HG02884 (cell line): ENCODE measurements around the gene PRKAB1.
"Not testable (repeated sequence)": the region's sequence is repeated elsewhere in the genome, so short reads cannot be mapped to it uniquely, and the experiment has no call there.

Experiments used
- ATAC-seq: cut with Tn5 transposase; IDR thresholded peaks from one replicate; pipeline ENCODE4 v1.9.1; 2021; ENCODE audit warnings: mild to moderate bottlenecking, moderate library complexity; ENCODE audit not compliant: unreplicated experiment

Gene PRKAB1

GRCh38 chr12:119667577-119668323 lies at the start of gene PRKAB1:
Gene PRKAB1 (plus strand): TSS chr12:119668133. CDS start chr12:119668245, 112 bp downstream.
- ATAC-seq, result peak; percentile 90

DNA sequence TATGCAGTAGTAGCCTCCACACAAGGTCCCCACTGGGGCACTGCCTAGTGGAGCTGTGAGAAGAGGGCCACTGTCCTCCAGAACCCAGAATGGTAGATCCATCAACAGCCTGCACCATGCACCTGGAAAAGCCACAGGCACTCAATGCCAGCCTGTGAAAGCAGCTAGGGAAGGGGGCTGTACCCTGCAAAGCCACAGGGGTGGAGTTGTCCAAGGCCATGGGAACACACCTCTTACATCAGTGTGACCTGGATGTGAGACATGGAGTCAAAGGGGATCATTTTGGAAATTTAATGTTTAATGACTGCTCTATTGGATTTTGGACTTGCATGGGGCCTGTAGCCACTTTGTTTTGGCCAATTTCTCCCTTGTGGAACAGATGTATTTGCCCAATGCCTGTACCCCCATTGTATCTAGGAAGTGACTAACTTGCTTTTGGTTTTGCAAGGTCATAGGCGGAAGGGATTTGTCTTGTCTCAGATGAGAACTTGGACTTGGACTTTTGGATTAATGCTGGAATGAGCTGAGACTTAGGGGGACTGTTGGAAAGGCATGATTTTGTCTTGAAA lies 49.5 kb upstream of the PRKAB1 start:
- not testable (repeated sequence) for ATAC-seq

DNA sequence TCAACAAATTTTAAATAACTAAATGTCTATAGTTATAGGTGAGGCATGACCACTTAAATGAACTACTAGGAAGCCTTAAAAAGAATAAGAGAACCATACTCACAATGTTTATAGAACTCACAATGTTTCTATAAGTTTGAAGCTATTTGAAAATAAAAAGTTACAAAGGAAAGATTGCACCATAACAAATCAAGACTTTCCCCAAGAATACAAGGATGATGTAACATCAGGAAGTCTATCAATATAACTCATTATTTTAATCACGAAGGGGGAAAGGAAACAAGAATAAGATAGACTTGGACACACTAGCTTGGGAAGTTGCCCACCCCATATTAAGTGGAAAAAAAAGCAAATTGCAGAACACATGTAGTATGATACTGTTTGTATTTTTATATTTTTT lies 47.4 kb upstream of the PRKAB1 start:
- ATAC-seq, result no peak

DNA sequence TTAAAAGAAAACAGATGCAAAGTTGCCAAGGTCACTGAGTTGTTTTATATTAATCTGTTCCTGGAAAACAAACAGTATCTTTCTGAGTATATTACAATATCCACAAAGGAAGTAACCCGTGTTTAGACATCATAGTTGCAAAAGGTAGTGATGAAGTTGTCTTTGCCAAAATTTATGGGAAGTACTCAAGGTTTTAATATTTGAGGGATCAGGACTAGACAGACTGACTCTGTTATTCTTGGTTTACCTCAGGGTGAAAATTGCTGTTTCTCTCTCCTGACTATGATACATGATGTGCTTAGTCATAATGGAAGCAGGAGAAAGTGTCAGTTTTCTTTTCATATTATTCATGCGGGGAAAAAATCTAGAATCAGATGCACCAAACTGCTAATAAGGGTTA lies 46.1 kb upstream of the PRKAB1 start:
- no peak for ATAC-seq

- no peak for ATAC-seq
Observed at GRCh38 chr12:119624966-119625365, 43.0 kb upstream of the PRKAB1 start.

DNA sequence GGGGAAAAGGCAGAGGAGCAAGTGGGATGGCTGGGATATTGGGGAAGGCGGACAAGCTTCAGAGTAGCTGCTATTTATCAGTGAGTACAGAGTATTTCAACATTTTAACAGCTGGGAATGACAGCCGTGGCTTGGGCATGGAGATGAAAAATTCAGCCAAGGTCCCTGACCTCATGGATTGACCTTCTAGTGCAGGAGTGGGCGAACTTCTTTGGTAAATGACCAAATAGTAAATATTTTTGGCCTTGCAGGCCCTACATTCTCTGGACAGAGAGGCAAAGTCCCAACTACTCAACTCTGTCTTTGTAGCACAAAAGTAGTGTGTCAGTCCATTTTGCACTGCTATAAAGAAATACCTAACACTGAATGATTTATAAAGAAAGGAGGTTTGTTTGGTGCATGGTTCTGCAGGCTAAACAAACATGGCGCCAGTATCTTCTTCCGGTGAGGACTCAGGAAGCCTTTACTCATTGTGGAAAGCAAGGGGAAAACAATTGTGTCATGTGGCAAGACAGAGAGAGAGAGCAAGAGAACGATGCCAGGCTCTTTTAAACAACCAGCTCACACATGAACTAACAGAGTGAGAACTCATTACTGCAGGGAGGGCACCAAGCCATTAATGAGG lies 40.8 kb upstream of the PRKAB1 start:
- no peak for ATAC-seq

GRCh38 chr12:119627686-119628085 lies 40.2 kb upstream of the PRKAB1 start:
- no peak for ATAC-seq

DNA sequence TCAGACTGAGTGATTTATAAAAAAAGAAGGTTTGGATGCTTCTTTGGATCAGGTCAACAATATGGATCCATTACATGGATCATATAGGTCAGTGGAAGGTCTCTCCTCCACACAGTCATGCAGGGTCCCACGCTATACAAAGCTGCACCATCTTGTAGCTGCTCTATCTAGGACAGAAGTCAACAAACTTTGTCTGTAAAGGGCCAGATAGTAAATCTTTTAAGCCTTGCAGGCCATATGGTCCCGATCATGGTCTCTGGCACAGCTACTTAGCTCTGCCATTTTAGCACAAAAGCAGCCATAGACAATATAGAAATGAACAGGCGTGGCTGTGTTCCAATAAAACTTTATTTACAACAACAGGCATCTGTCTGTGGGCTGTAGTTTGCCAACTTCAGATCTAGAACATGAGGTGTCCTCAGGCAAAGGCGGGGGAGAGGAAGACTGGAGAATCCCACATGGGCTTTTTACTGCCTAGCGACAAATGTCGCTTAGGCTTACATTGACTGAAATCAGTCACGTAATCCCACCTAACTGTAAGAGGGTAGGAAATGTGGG lies 37.6 kb upstream of the PRKAB1 start:
- ATAC-seq, result no peak

DNA sequence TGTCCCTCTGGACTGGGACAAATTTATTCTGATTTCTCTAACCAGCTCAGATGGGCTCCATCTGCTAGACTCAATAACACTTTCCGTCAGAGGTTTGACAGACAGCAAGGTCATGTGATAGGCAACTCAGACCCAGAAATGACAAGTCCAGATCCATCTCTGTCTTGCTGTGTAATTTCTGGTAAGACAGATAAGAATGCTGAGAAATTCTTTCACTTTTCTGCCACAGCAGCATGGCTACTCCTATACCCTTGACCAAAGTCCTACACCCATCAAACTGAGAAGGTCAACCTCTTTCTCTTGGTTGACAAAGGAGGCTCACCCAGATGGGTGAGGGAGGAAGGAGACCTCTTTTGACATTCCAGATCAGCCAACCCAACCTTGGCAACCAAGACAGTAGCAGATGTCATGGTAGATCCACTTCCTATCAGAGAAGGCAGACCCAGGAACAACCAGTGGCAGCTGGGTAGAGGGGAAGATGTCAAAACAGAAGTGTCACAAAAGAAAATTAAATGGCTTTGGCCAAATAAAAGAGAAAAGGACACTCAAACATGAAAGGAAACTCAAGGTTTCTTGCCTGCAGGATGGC lies 36.9 kb upstream of the PRKAB1 start:
- no peak for ATAC-seq

- no peak for ATAC-seq
Observed at GRCh38 chr12:119631930-119632678, 35.8 kb upstream of the PRKAB1 start.

DNA sequence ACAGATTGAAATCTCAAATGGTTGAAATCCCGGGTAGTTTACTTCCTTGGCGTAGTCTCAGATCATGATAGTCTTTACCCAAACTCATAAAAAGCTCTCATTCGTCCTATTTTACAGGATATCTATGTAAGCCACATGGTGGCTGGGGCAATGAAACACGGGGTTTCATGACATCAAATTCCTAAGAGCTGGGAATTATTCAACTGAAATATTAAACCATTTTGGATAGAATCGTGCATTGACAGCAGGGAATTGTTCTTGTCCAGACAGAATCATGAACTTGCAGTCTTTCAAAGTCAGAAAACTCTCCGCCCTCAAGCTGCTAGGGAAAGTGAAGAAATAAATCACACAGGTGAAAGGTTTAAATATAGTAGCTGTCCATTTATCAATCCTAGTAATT lies 33.2 kb upstream of the PRKAB1 start:
- no peak for ATAC-seq

- no peak for ATAC-seq
Observed at GRCh38 chr12:119642986-119643385, 24.9 kb upstream of the PRKAB1 start.

DNA sequence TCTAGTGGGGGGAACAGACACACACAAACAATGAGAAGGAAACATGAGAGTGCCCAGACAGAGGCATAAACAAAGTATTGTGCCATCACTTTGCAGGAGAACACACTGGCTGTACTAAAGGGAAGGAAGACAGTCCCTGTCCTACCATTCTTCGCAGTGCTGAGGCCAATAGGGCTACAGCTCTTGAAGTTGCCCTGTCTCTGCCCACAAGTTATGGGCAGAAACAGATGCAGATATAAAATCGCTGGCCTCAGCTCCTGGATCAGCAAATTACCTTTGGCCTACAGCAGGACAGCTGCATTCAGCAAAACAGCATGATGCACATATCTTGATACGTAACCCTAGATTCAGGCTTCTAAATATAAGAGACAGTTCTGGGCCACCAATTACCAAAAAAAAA lies 23.0 kb upstream of the PRKAB1 start:
- no peak for ATAC-seq

GRCh38 chr12:119645535-119646059 lies 22.3 kb upstream of the PRKAB1 start:
- no peak for ATAC-seq

DNA sequence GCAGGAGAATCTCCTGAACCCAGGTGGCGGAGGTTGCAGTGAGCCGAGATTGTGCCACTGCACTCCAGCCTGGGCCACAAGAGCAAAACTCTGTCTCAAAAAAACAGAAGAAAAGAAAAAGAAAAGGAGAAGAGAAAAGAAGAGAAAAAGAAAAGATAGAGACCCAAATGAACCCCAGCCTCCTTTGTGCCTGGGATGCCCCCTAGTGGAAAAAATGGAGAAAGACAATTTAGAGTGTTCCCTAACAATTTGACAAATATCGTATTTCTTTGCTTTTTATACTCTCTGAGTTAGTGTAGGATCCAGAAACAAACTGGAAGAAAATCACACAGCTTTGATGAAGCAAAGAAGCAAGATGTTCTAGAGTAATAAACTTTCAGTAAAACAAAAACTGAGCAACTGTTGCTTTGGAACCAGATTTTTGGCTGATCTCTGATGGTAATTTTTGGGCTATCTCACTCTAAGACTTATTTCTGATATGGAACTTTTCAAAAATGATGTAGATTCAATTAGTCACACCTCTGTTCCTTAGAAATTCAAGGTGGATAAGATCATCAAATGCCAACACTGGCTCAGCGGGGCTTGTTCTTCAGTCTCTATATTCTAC lies 18.6 kb upstream of the PRKAB1 start:
- ATAC-seq, result no peak

GRCh38 chr12:119652665-119653064 lies 15.3 kb upstream of the PRKAB1 start:
- no peak for ATAC-seq

DNA sequence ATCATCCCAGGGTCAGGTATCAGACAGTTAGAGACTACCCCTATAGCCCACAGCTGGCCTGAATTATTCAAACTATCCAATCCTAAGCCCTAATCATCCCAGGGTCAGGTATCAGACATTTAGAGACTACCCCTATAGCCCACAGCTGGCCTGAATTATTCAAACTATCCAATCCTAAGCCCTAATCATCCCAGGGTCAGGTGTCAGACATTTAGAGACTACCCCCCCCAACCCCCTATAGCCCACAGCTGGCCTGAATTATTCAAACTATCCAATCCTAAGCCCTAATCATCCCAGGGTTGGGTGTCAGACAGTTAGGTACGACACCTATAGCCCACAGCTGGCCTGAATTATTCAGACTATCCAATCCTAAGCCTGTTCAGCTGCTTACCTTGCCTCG lies 10.9 kb upstream of the PRKAB1 start:
- ATAC-seq, result not testable (repeated sequence)

- not testable (repeated sequence) for ATAC-seq
Observed at GRCh38 chr12:119658166-119658565, 9.8 kb upstream of the PRKAB1 start.

- ATAC-seq, result peak; percentile 55
Observed at GRCh38 chr12:119659289-119659897, 8.5 kb upstream of the PRKAB1 start.

- ATAC-seq, result no peak
Observed at GRCh38 chr12:119660076-119660475, 7.9 kb upstream of the PRKAB1 start.
